Mucosa of descending colon (tissue), 3 donors: Measurements from ENCODE around the gene TMEM158. TPM values are rescaled to one million over a fixed set of nuclear protein-coding genes. Genes with fewer than 3 reads are reported as not detected.
A peak's percentile ranks its signal among the peaks of the same experiment; 100 is the strongest.

Source experiments
- ATAC-seq: fragments of 200-7000 bp; cut with Tn5 transposase; one replicate; pipeline ENCODE4 v1.9.1; 2020; ENCODE audit warnings: mild to moderate bottlenecking, moderate library complexity
- DNase-seq, 3 donors: peaks; one replicate each; pipeline ENCODE4 v3.0.0-alpha.2; 2020
- H3K36me3 ChIP-seq: fragments of 200-600 bp; one replicate; pipeline ENCODE4 v1.8.0; 2021; ENCODE audit warnings: low read depth, mild to moderate bottlenecking
- H3K4me1 ChIP-seq: fragments of 200-600 bp; one replicate; pipeline ENCODE4 v1.8.0; 2021; ENCODE audit warnings: low read depth, mild to moderate bottlenecking
- H3K4me3 ChIP-seq: fragments of 200-600 bp; one replicate; pipeline ENCODE4 v1.8.0; 2021; ENCODE audit warnings: mild to moderate bottlenecking
- H3K9me3 ChIP-seq: fragments of 200-600 bp; one replicate; pipeline ENCODE4 v1.8.0; 2021; ENCODE audit warnings: mild to moderate bottlenecking
- CTCF ChIP-seq: fragments of 200-600 bp; IDR thresholded peaks from one replicate; pipeline ENCODE4 v1.8.0; 2022; ENCODE audit warnings: antibody characterized with exemption, mild to moderate bottlenecking
- intact Hi-C, 2 donors: fragments of 100-400 bp; cut with DNase I in 1 of 2; cut with micrococcal nuclease in 1 of 2; formaldehyde crosslinking; loops; one replicate each; pipeline versions ENCODE4 v1.11.0 to v1.11.1; 2022; cut with DNase I, micrococcal nuclease
- total RNA-seq, 3 donors: library from RNA; stranded (reverse); fragmentation: NEBNext Ultra II Directional in 2 of 3; extraction: Animal tissue kit (Norgen Biotek cat#: 25700) in 2 of 3; gene quantifications; one replicate each; pipeline versions ENCODE4 v1.2.1 to v1.2.4, GENCODE V29; 2021 to 2023
- donor health status: DM: no; HTN: no; CAD: no; lungs with moderate emphysema.
- donor health status: DM: no; HTN: no; CAD: no.
- donor health status: DM: no; HTN: yes; CAD: no.

TMEM158 gene
- total RNA-seq, 3 donors from 2014 or later = 1.9 to 15.2 (median 6.1) TPM

GRCh38 chr3:45182915-45183871 is 42.9 kb downstream of the TMEM158 start:
- intact Hi-C loops = no loop called here
- H3K9me3 ChIP-seq = no peaks in the 10 kb centered on the region
- DNase-seq (peak; percentile 76 to 80 (median 79)), ATAC-seq (peak; percentile 97)
- no peak for TF ChIP-seq CTCF
- no peak overlapping the region for H3K4me3 ChIP-seq
- no peaks in the 10 kb centered on the region for H3K36me3 ChIP-seq
- peaks cover 24% of the 10 kb centered on the region for H3K4me1 ChIP-seq

GRCh38 chr3:45181496-45181895 is 44.6 kb downstream of the TMEM158 start:
- H3K4me1 ChIP-seq = peaks cover 24% of the 10 kb centered on the region
- ATAC-seq = no peak
- H3K9me3 ChIP-seq = no peaks in the 10 kb centered on the region
- no peaks in the 10 kb centered on the region for H3K36me3 ChIP-seq
- no peak overlapping the region for H3K4me3 ChIP-seq
- intact Hi-C loops = no loop called here
- DNase-seq = no peak
- TF ChIP-seq CTCF = no peak

GRCh38 chr3:45180899-45181298 is 45.2 kb downstream of the TMEM158 start:
- H3K9me3 ChIP-seq = no peaks in the 10 kb centered on the region
- intact Hi-C loops = no loop called here
- ATAC-seq (no peak), DNase-seq (no peak)
- no peak for TF ChIP-seq CTCF
- H3K36me3 ChIP-seq = no peaks in the 10 kb centered on the region
- no peak overlapping the region for H3K4me3 ChIP-seq
- peaks cover 24% of the 10 kb centered on the region for H3K4me1 ChIP-seq

GRCh38 chr3:45180051-45180450 is 46.0 kb downstream of the TMEM158 start:
- no peaks in the 10 kb centered on the region for H3K9me3 ChIP-seq
- H3K36me3 ChIP-seq = no peaks in the 10 kb centered on the region
- H3K4me3 ChIP-seq = no peak overlapping the region
- ATAC-seq (no peak), DNase-seq (no peak)
- TF ChIP-seq CTCF = no peak
- intact Hi-C loops = no loop called here
- H3K4me1 ChIP-seq = peaks cover 24% of the 10 kb centered on the region

GRCh38 chr3:45179163-45179562 is 46.9 kb downstream of the TMEM158 start:
- DNase-seq (no peak), ATAC-seq (no peak)
- H3K9me3 ChIP-seq = no peaks in the 10 kb centered on the region
- H3K4me3 ChIP-seq = no peak overlapping the region
- TF ChIP-seq CTCF = no peak
- intact Hi-C loops = no loop called here
- no peaks in the 10 kb centered on the region for H3K36me3 ChIP-seq
- H3K4me1 ChIP-seq = peaks cover 24% of the 10 kb centered on the region
